H1 (cell line): ENCODE results near the gene NASP. TPM values are rescaled to one million over a fixed set of nuclear protein-coding genes. Genes with fewer than 3 reads are reported as not detected.

Experiments
- CTCF ChIA-PET: fragments of 300-600 bp; sonication (Branson Sonifier 250); formaldehyde crosslinking; loops from one replicate; lab custom pipeline; 2021; ENCODE audit not compliant: partially characterized antibody; lab: Charles Lee
- POLR2A ChIA-PET: fragments of 300-600 bp; sonication (Branson Sonifier 250); formaldehyde crosslinking; loops from one replicate; lab custom pipeline; 2021; ENCODE audit warnings: inconsistent platforms; ENCODE audit not compliant: partially characterized antibody; lab: Charles Lee
- DNase-seq, 2 experiments: peaks; one replicate each; pipeline versions ENCODE4 v3.0.0 to v3.0.0-alpha.2; 2010 to 2022; ENCODE audit warnings: low spot score in 2 of 2, low read depth in 1 of 2, mixed read lengths in 1 of 2
- FAIRE-seq: peaks from 2 replicates; lab custom pipeline; 2011; peaks lifted over from hg19 to GRCh38; lab: Jason Lieb, UNC
- H2AFZ ChIP-seq: 2 replicates; pipeline ENCODE4 v1.8.1; 2012; ENCODE audit warnings: low read length, inconsistent platforms
- H2AK5ac ChIP-seq: 2 replicates; pipeline ENCODE4 v1.6.1; 2013; ENCODE audit warnings: low read depth, low read length
- H2BK120ac ChIP-seq: replicated peaks from 2 replicates; pipeline ENCODE3; 2013; ENCODE audit warnings: low read depth, low read length, inconsistent platforms
- H2BK12ac ChIP-seq: 2 replicates; pipeline ENCODE4 v1.6.1; 2013; ENCODE audit warnings: low read depth, low read length
- H2BK15ac ChIP-seq: 2 replicates; pipeline ENCODE4 v1.6.1; 2013; ENCODE audit warnings: low read length
- H2BK20ac ChIP-seq: 2 replicates; pipeline ENCODE4 v1.6.1; 2013; ENCODE audit warnings: low read length
- H2BK5ac ChIP-seq: 2 replicates; pipeline ENCODE4 v1.6.1; 2013; ENCODE audit warnings: low read depth, low read length
- H3K14ac ChIP-seq: 2 replicates; pipeline ENCODE4 v1.6.1; 2013; ENCODE audit warnings: inconsistent platforms; ENCODE audit not compliant: insufficient read length
- H3K18ac ChIP-seq: 2 replicates; pipeline ENCODE4 v1.6.1; 2013; ENCODE audit warnings: low read length; ENCODE audit errors: extremely low read depth
- H3K23ac ChIP-seq: 2 replicates; pipeline ENCODE4 v1.6.1; 2013; ENCODE audit warnings: inconsistent platforms; ENCODE audit not compliant: insufficient read length
- H3K23me2 ChIP-seq: 2 replicates; pipeline ENCODE4 v1.6.1; 2013; ENCODE audit warnings: low read depth, low read length
- H3K27ac ChIP-seq: 2 replicates; pipeline ENCODE4 v1.6.1; 2011; ENCODE audit warnings: low read depth, low read length, inconsistent platforms
- H3K27me3 ChIP-seq, 4 experiments: replicated peaks in 1 of 4; 1 replicate in 1 of 4; 2 replicates in 3 of 4; pipeline versions ENCODE4 v1.6.1 to v1.8.1; 2011 to 2013; ENCODE audit warnings: low read length in 3 of 4, mild to moderate bottlenecking in 3 of 4, inconsistent platforms in 2 of 4, mixed read lengths in 2 of 4, moderate library complexity in 1 of 4; ENCODE audit not compliant: control insufficient read depth in 3 of 4, insufficient read depth in 3 of 4; ENCODE audit errors: extremely low read depth in 1 of 4
- H3K36me3 ChIP-seq, 4 experiments: 2 replicates each; pipeline versions ENCODE4 v1.6.1 to v1.8.1; 2011 to 2013; ENCODE audit warnings: mild to moderate bottlenecking in 4 of 4, low read length in 3 of 4, moderate library complexity in 2 of 4, control low read depth in 1 of 4, inconsistent platforms in 1 of 4; ENCODE audit not compliant: insufficient read depth in 4 of 4, control insufficient read depth in 2 of 4
- H3K4ac ChIP-seq: replicated peaks from 2 replicates; pipeline ENCODE3; 2013; ENCODE audit warnings: low read length, low read depth, mixed read lengths, inconsistent platforms; ENCODE audit not compliant: insufficient read length
- H3K4me1 ChIP-seq, 4 experiments: replicated peaks in 1 of 4; 1 replicate in 1 of 4; 2 replicates in 3 of 4; pipeline versions ENCODE4 v1.6.1 to v1.8.1; 2011 to 2013; ENCODE audit warnings: low read length in 3 of 4, inconsistent platforms in 2 of 4, mixed read lengths in 1 of 4; ENCODE audit not compliant: insufficient read depth in 4 of 4, control insufficient read depth in 3 of 4
- H3K4me2 ChIP-seq, 2 experiments: 2 replicates each; pipeline versions ENCODE4 v1.6.1 to v1.8.1; 2011 to 2013; ENCODE audit warnings: low read depth in 2 of 2, low read length in 2 of 2, control low read depth in 1 of 2, inconsistent platforms in 1 of 2, mild to moderate bottlenecking in 1 of 2; ENCODE audit not compliant: insufficient read depth in 1 of 2
- H3K4me3 ChIP-seq, 4 experiments: fragments of 200-600, 300-600 bp in 1 of 4; sonication (generic), shearing (Covaris generic), sonication (Bioruptor Twin) in 1 of 4; 2 replicates each; pipeline versions ENCODE4 v1.5.1 to v1.8.1; 2011 to 2016; ENCODE audit warnings: low read length in 4 of 4, low read depth in 3 of 4, control low read depth in 2 of 4, inconsistent platforms in 2 of 4, mild to moderate bottlenecking in 2 of 4, mixed read lengths in 1 of 4, moderate library complexity in 1 of 4; ENCODE audit not compliant: insufficient read depth in 2 of 4; ENCODE audit errors: extremely low read depth in 1 of 4
- H3K56ac ChIP-seq: replicated peaks from 2 replicates; pipeline ENCODE3; 2013; ENCODE audit warnings: low read depth, mild to moderate bottlenecking, mixed read lengths, low read length, inconsistent platforms; ENCODE audit not compliant: insufficient read length
- H3K79me1 ChIP-seq: 2 replicates; pipeline ENCODE4 v1.6.1; 2013; ENCODE audit warnings: low read depth, low read length, control low read depth
- H3K79me2 ChIP-seq, 2 experiments: 2 replicates each; pipeline versions ENCODE4 v1.6.1 to v1.8.1; 2012 to 2013; ENCODE audit warnings: low read length in 2 of 2, mild to moderate bottlenecking in 2 of 2, inconsistent platforms in 1 of 2; ENCODE audit not compliant: insufficient read depth in 2 of 2, control insufficient read depth in 1 of 2
- H3K9ac ChIP-seq, 4 experiments: replicated peaks in 1 of 4; 1 replicate in 1 of 4; 2 replicates in 3 of 4; pipeline versions ENCODE4 v1.6.1 to v1.8.1; 2011 to 2013; ENCODE audit warnings: low read depth in 3 of 4, low read length in 3 of 4, control low read depth in 2 of 4, mild to moderate bottlenecking in 2 of 4, moderate library complexity in 2 of 4, inconsistent platforms in 1 of 4; ENCODE audit errors: extremely low read depth in 1 of 4
- H3K9me3 ChIP-seq, 2 experiments: 2 replicates each; pipeline versions ENCODE4 v1.6.1 to v1.8.1; 2012 to 2013; ENCODE audit warnings: mild to moderate bottlenecking in 2 of 2, moderate library complexity in 2 of 2, control low read depth in 1 of 2, inconsistent platforms in 1 of 2, low read depth in 1 of 2, low read length in 1 of 2, mixed read lengths in 1 of 2; ENCODE audit not compliant: insufficient read depth in 2 of 2
- H4K20me1 ChIP-seq, 2 experiments: replicated peaks in 1 of 2; 2 replicates each; pipeline versions ENCODE3 to v1.8.1; 2011 to 2013; ENCODE audit warnings: inconsistent platforms in 2 of 2, low read length in 2 of 2, mild to moderate bottlenecking in 1 of 2; ENCODE audit not compliant: insufficient read depth in 2 of 2, control insufficient read depth in 1 of 2
- H4K5ac ChIP-seq: 2 replicates; pipeline ENCODE4 v1.6.1; 2013; ENCODE audit warnings: low read length, low read depth, mixed read lengths, inconsistent platforms; ENCODE audit not compliant: insufficient read length
- H4K8ac ChIP-seq: 2 replicates; pipeline ENCODE4 v1.8.0; 2013; ENCODE audit warnings: mild to moderate bottlenecking, moderate library complexity, low read length, inconsistent platforms; ENCODE audit not compliant: insufficient read depth; ENCODE audit errors: extremely low read depth
- H4K91ac ChIP-seq: replicated peaks from 2 replicates; pipeline ENCODE3; 2013; ENCODE audit warnings: low read length, mixed read lengths, inconsistent platforms; ENCODE audit not compliant: insufficient read length
- POLR2AphosphoS5 ChIP-seq: IDR thresholded peaks from 2 replicates; pipeline ENCODE4 v1.6.1; 2011; ENCODE audit warnings: low read depth, low read length
- WGBS, 2 experiments: shearing (Covaris generic) in 1 of 2; methylation state at CpG; one replicate each; pipeline versions ENCODE4 v1.1.6 to v1.1.7; 2013 to 2015; ENCODE audit warnings: low lambda C conversion rate in 2 of 2, mixed read lengths in 2 of 2, inconsistent platforms in 1 of 2, low coverage in 1 of 2, missing lambda C conversion rate in 1 of 2; ENCODE audit not compliant: insufficient replicate concordance in 2 of 2, insufficient coverage in 1 of 2, insufficient read length in 1 of 2; ENCODE audit errors: extremely low coverage in 1 of 2, missing lambda C conversion rate in 1 of 2; 5-methylcytosine and 5-hydroxymethylcytosine counted together
- polyA plus RNA-seq, 7 experiments: library from polyadenylated mRNA; depleted of rRNA in 3 of 7; stranded (reverse) in 5 of 7; unstranded in 2 of 7; fragments of >200 nt in 5 of 7; fragments of 200-250 nt in 2 of 7; gene quantifications; 1 replicate in 5 of 7; 2 replicates in 1 of 7; 4 replicates in 1 of 7; pipeline versions ENCODE4 v1.2.1 to v1.2.3, GENCODE V29; 2011 to 2013; ENCODE audit warnings: missing spikeins in 2 of 7, mixed read lengths in 2 of 7
- total RNA-seq: library from RNA; stranded (reverse); fragmentation: NEBNext Ultra II Directional; extraction: Animal tissue kit (Norgen Biotek cat#: 25700); gene quantifications from 2 replicates; pipeline ENCODE4 v1.2.1, GENCODE V29; 2021

The NASP gene
- total and polyA plus RNA-seq, 2 of the 8 experiments (the other 6 are each of a cell fraction or from before 2014, with no cell fraction given), result 263 to 647 TPM

DNA sequence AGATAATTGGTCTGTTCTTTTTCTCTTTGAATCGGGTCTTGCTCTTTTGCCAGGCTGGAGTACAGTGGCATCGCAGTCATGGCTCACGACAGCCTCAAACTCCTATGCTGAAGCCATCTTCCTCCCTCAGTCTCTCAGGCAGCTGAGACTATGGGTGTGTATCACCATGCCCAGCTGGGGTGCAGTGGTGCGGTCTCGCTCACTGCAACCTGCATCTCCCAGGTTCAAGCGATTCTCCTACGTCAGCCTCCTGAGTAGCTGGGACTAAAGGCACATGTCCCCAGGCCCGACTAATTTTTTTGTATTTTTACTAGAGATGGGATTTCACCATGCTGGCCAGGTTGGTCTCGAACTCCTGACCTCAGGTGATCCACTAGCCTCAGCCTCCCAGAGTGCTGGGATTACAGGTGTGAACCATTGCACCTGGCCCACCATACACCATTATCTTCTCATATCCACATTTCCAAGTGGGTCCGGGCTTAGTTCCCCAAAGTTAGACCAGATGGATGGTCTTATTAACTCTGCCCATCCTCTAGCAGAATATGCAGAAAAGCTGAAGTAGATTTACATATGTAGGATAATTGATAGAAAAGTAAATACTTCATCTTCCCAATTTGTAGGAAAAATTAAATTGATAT is 26.9 kb downstream of the NASP start:
- H3K56ac ChIP-seq, result no peak overlapping the region
- H3K36me3 ChIP-seq, result peaks cover 26 to 89% (median 78%) of the 10 kb centered on the region in 4 experiments
- CTCF ChIA-PET, result no interaction called here
- DNase-seq, result no peak
- H3K9me3 ChIP-seq, result no peaks in the 10 kb centered on the region
- no peak overlapping the region for H3K18ac ChIP-seq
- no peak overlapping the region for H2AFZ ChIP-seq
- no peaks in the 10 kb centered on the region for H3K79me1 ChIP-seq
- POLR2A ChIA-PET, result interaction anchor here (0.6 to 5.8 kb wide), 8 partner anchors 11 to 271 kb away, joined by 3 to 42 read pairs (median 4); partner anchors contain the start of genes CCDC17, MUTYH and TOE1
- no peaks in the 10 kb centered on the region for H3K4me1 ChIP-seq
- no peak overlapping the region for H3K4me2 ChIP-seq
- no peak for FAIRE-seq
- no peak overlapping the region for H2BK120ac ChIP-seq
- no peak overlapping the region for H2AK5ac ChIP-seq
- H4K20me1 ChIP-seq, result peaks cover 13 to 23% of the 10 kb centered on the region in 2 experiments
- no peak overlapping the region for H3K4ac ChIP-seq
- no peak overlapping the region for H3K9ac ChIP-seq
- H3K23me2 ChIP-seq, result no peaks in the 10 kb centered on the region
- no peaks in the 10 kb centered on the region for H3K27me3 ChIP-seq
- H3K4me3 ChIP-seq, result no peak overlapping the region
- no peak overlapping the region for H2BK12ac ChIP-seq
- H3K79me2 ChIP-seq, result peaks cover 0 to 57% of the 10 kb centered on the region in 2 experiments; a peak in 3 of 4 replicates
- WGBS, 2 experiments, result 97% methylated on average over 10 of the region's 10 CpGs; no CpG with 5 or more reads in 1 of the 2 experiments
- H2BK20ac ChIP-seq, result no peak overlapping the region
- H4K91ac ChIP-seq, result no peak overlapping the region
- H4K8ac ChIP-seq, result no peak overlapping the region
- H2BK5ac ChIP-seq, result no peak overlapping the region
- H3K14ac ChIP-seq, result no peak overlapping the region
- H4K5ac ChIP-seq, result no peak overlapping the region
- no peak overlapping the region for H2BK15ac ChIP-seq
- H3K27ac ChIP-seq, result no peak overlapping the region
- H3K23ac ChIP-seq, result no peak overlapping the region
- peak; percentile 83 for TF ChIP-seq POLR2AphosphoS5
